ENCODE data around the gene MBD1. TPM values are rescaled to one million over a fixed set of nuclear protein-coding genes. Genes with fewer than 3 reads are reported as not detected.

Gene MBD1
- total and polyA plus RNA-seq, 10 of the 15 experiments (the other 5 are each of a cell fraction or from before 2014, with no cell fraction given) = 8.4 to 97.7 (median 59.9) TPM

DNA sequence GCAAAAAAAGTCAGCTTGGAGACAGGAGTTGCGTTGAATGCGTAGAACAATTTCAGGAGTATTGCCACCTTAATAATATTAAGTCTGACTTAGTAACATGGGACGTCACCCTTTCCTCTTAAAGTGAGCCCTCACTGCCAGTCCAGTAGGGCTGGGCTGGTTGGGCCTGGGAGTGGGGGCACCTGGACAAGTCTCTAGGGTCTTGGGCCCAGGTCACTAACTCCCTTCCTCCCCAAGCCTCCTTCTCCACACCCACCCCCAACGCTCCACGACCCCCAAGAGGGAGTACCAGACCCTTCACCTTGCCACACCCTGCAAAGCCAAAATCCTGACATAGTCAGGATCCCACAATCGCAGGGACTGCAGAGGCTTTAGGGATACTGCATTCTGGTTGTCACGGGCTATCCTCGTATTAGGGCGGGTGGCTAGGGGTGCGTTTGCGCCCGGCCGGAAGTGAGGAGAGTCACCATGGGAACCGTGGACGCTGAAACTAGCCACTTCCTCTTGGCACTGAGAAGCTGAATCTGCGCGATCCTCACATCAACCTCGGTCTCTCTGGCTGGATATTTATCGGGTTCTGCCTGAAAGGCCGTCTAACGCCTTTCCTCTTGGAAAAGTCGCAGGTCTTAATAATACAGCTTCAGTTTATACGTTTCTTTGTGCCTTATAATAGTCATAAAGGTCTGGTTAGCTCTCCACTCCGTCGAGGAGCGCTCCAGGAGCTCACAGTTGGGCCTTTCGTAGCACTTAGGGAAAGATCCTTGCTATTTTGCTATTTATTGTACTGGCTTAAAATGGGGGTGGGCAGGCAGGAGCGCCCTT lies 16.5 kb upstream of the MBD1 start (continued):
- TF ChIP-seq, protein P1, sequence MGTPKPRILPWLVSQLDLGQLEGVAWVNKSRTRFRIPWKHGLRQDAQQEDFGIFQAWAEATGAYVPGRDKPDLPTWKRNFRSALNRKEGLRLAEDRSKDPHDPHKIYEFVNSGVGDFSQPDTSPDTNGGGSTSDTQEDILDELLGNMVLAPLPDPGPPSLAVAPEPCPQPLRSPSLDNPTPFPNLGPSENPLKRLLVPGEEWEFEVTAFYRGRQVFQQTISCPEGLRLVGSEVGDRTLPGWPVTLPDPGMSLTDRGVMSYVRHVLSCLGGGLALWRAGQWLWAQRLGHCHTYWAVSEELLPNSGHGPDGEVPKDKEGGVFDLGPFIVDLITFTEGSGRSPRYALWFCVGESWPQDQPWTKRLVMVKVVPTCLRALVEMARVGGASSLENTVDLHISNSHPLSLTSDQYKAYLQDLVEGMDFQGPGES (IDR thresholded peaks at IDR 0.05) = no peak
- TF ChIP-seq, protein P2, sequence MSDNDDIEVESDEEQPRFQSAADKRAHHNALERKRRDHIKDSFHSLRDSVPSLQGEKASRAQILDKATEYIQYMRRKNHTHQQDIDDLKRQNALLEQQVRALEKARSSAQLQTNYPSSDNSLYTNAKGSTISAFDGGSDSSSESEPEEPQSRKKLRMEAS (IDR thresholded peaks at IDR 0.05; ENCODE audit: low read depth, low read length) = no peak
- TF ChIP-seq RUNX3 (IDR thresholded peaks at IDR 0.05; ENCODE audit: low read length) (peak; percentile 68), YBX1 (IDR thresholded peaks at IDR 0.05) (no peak), RAD51 (IDR thresholded peaks at IDR 0.05) (no peak), RAD21 (IDR thresholded peaks at IDR 0.05; ENCODE audit: insufficient read depth, low read depth, low read length) (no peak), CBFB (IDR thresholded peaks at IDR 0.05; ENCODE audit: low read depth) (no peak), SREBF1 (IDR thresholded peaks at IDR 0.05; ENCODE audit: low read length) (no peak), ETV6 (conservative IDR thresholded peaks at IDR 0.05 in 1 of 2, IDR thresholded peaks at IDR 0.05 in 1 of 2; ENCODE audit: borderline replicate concordance in 1 of 2, low read depth in 1 of 2) (peak in 1 of 2 experiments; percentile 61; a peak in 1 of 4 replicates), RB1 (IDR thresholded peaks at IDR 0.05; ENCODE audit: borderline replicate concordance) (no peak; the same call in 1 of the 2 replicates), RELA (IDR thresholded peaks at IDR 0.05; ENCODE audit: borderline replicate concordance, partially characterized antibody) (no peak), MTA2 (IDR thresholded peaks at IDR 0.05; ENCODE audit: low read depth) (no peak), STAT3 (IDR thresholded peaks at IDR 0.05; ENCODE audit: low read depth, low read length) (no peak), MTA3 (IDR thresholded peaks at IDR 0.05; ENCODE audit: borderline replicate concordance, low read length) (no peak), CHD1 (IDR thresholded peaks at IDR 0.05; ENCODE audit: low read depth, low read length) (no peak), CBX3 (IDR thresholded peaks at IDR 0.05; ENCODE audit: borderline replicate concordance, low read depth) (no peak)
- TF ChIP-seq, protein P3, sequence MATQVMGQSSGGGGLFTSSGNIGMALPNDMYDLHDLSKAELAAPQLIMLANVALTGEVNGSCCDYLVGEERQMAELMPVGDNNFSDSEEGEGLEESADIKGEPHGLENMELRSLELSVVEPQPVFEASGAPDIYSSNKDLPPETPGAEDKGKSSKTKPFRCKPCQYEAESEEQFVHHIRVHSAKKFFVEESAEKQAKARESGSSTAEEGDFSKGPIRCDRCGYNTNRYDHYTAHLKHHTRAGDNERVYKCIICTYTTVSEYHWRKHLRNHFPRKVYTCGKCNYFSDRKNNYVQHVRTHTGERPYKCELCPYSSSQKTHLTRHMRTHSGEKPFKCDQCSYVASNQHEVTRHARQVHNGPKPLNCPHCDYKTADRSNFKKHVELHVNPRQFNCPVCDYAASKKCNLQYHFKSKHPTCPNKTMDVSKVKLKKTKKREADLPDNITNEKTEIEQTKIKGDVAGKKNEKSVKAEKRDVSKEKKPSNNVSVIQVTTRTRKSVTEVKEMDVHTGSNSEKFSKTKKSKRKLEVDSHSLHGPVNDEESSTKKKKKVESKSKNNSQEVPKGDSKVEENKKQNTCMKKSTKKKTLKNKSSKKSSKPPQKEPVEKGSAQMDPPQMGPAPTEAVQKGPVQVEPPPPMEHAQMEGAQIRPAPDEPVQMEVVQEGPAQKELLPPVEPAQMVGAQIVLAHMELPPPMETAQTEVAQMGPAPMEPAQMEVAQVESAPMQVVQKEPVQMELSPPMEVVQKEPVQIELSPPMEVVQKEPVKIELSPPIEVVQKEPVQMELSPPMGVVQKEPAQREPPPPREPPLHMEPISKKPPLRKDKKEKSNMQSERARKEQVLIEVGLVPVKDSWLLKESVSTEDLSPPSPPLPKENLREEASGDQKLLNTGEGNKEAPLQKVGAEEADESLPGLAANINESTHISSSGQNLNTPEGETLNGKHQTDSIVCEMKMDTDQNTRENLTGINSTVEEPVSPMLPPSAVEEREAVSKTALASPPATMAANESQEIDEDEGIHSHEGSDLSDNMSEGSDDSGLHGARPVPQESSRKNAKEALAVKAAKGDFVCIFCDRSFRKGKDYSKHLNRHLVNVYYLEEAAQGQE (IDR thresholded peaks at IDR 0.05; ENCODE audit: low read depth, low read length) = no peak
- TF ChIP-seq, protein P4, sequence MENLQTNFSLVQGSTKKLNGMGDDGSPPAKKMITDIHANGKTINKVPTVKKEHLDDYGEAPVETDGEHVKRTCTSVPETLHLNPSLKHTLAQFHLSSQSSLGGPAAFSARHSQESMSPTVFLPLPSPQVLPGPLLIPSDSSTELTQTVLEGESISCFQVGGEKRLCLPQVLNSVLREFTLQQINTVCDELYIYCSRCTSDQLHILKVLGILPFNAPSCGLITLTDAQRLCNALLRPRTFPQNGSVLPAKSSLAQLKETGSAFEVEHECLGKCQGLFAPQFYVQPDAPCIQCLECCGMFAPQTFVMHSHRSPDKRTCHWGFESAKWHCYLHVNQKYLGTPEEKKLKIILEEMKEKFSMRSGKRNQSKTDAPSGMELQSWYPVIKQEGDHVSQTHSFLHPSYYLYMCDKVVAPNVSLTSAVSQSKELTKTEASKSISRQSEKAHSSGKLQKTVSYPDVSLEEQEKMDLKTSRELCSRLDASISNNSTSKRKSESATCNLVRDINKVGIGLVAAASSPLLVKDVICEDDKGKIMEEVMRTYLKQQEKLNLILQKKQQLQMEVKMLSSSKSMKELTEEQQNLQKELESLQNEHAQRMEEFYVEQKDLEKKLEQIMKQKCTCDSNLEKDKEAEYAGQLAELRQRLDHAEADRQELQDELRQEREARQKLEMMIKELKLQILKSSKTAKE (IDR thresholded peaks at IDR 0.05; ENCODE audit: low read depth, poor library complexity, severe bottlenecking) = no peak
- TF ChIP-seq, protein P5, sequence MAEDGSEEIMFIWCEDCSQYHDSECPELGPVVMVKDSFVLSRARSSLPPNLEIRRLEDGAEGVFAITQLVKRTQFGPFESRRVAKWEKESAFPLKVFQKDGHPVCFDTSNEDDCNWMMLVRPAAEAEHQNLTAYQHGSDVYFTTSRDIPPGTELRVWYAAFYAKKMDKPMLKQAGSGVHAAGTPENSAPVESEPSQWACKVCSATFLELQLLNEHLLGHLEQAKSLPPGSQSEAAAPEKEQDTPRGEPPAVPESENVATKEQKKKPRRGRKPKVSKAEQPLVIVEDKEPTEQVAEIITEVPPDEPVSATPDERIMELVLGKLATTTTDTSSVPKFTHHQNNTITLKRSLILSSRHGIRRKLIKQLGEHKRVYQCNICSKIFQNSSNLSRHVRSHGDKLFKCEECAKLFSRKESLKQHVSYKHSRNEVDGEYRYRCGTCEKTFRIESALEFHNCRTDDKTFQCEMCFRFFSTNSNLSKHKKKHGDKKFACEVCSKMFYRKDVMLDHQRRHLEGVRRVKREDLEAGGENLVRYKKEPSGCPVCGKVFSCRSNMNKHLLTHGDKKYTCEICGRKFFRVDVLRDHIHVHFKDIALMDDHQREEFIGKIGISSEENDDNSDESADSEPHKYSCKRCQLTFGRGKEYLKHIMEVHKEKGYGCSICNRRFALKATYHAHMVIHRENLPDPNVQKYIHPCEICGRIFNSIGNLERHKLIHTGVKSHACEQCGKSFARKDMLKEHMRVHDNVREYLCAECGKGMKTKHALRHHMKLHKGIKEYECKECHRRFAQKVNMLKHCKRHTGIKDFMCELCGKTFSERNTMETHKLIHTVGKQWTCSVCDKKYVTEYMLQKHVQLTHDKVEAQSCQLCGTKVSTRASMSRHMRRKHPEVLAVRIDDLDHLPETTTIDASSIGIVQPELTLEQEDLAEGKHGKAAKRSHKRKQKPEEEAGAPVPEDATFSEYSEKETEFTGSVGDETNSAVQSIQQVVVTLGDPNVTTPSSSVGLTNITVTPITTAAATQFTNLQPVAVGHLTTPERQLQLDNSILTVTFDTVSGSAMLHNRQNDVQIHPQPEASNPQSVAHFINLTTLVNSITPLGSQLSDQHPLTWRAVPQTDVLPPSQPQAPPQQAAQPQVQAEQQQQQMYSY (CRISPR knock-in tag; IDR thresholded peaks at IDR 0.05) = no peak

Measured in GM12878 (cell line).